HG03558 (cell line): Measurements from ENCODE around the gene SFXN3.

Experiments used
- ATAC-seq: cut with Tn5 transposase; IDR thresholded peaks from one replicate; pipeline ENCODE4 v1.9.1; 2021; ENCODE audit warnings: moderate number of reproducible peaks; ENCODE audit not compliant: unreplicated experiment; ENCODE audit errors: extremely low read depth

Gene SFXN3

GRCh38 chr10:101014230-101014884, 16.7 kb upstream of the SFXN3 start:
- ATAC-seq: no peak

- no peak for ATAC-seq
These were observed 16.0 kb upstream of the SFXN3 start for GRCh38 chr10:101014966-101015581.

- ATAC-seq: no peak
These were observed 15.5 kb upstream of the SFXN3 start for GRCh38 chr10:101015582-101015973.

- no peak for ATAC-seq
These were observed 14.2 kb upstream of the SFXN3 start for GRCh38 chr10:101016814-101017213.

GRCh38 chr10:101018118-101018599, 12.9 kb upstream of the SFXN3 start:
- ATAC-seq: no peak

- no peak for ATAC-seq
These were observed 12.2 kb upstream of the SFXN3 start for GRCh38 chr10:101018600-101019439.

GRCh38 chr10:101019440-101019703, 11.7 kb upstream of the SFXN3 start:
- no peak for ATAC-seq

- no peak for ATAC-seq
These were observed 10.5 kb upstream of the SFXN3 start for GRCh38 chr10:101020427-101021075.

- no peak for ATAC-seq
These were observed 9.8 kb upstream of the SFXN3 start for GRCh38 chr10:101021239-101021638.

- ATAC-seq: no peak
These were observed 9.3 kb upstream of the SFXN3 start for GRCh38 chr10:101021692-101022251.

- no peak for ATAC-seq
These were observed 7.9 kb upstream of the SFXN3 start for GRCh38 chr10:101022967-101023705.

- ATAC-seq: no peak
These were observed 3.8 kb upstream of the SFXN3 start for GRCh38 chr10:101027106-101027720.

GRCh38 chr10:101028446-101029337, 2.3 kb upstream of the SFXN3 start:
- ATAC-seq: no peak

GRCh38 chr10:101029520-101030295, 1.3 kb upstream of the SFXN3 start:
- ATAC-seq: no peak

GRCh38 chr10:101030496-101031127, 422 bp upstream of the SFXN3 start:
- no peak for ATAC-seq

GRCh38 chr10:101031796-101032636, 982 bp downstream of the SFXN3 start:
- no peak for ATAC-seq
